IMR-90 (cell line): ENCODE data around the gene TBC1D8. TPM values are rescaled to one million over a fixed set of nuclear protein-coding genes. Genes with fewer than 3 reads are reported as not detected.

ENCODE experiments used
- ATAC-seq: fragments of 200-7000 bp; cut with Tn5 transposase; 2 replicates; pipeline ENCODE4 v1.9.1; 2020; ENCODE audit warnings: low read depth, mild to moderate bottlenecking, moderate library complexity
- BruUV-seq: library from RNA; stranded (reverse); fragments of 400-500 nt; replicated peaks from 2 replicates; lab custom pipeline; 2021; lab: Mats Ljungman, UMichigan
- CTCF ChIA-PET: fragments of 300-600 bp; formaldehyde crosslinking; extraction: SDS; loops from one replicate; lab custom pipeline; 2021; ENCODE audit warnings: antibody characterized with exemption; lab: Yijun Ruan, JAX
- POLR2A ChIA-PET: fragments of 300-600 bp; sonication (Branson Sonifier 250); formaldehyde crosslinking; loops from one replicate; lab custom pipeline; 2022; ENCODE audit warnings: antibody characterized with exemption; ENCODE audit not compliant: unreplicated experiment; lab: Charles Lee
- DNase-seq: peaks from one replicate; pipeline ENCODE4 v3.0.0; 2013
- H2AFZ ChIP-seq: replicated peaks from 2 replicates; pipeline ENCODE3; 2013; ENCODE audit warnings: low read length, mild to moderate bottlenecking; ENCODE audit not compliant: poor library complexity
- H2AK5ac ChIP-seq: 2 replicates; pipeline ENCODE4 v1.6.1; 2013; ENCODE audit warnings: low read depth, low read length, inconsistent platforms
- H2AK9ac ChIP-seq: replicated peaks from 2 replicates; pipeline ENCODE3; 2013; ENCODE audit warnings: mild to moderate bottlenecking, low read depth, low read length, moderate library complexity; ENCODE audit not compliant: poor library complexity
- H2BK120ac ChIP-seq: 2 replicates; pipeline ENCODE4 v1.6.1; 2013; ENCODE audit warnings: low read depth, low read length, inconsistent platforms
- H2BK15ac ChIP-seq: 3 replicates; pipeline ENCODE4 v1.6.1; 2013; ENCODE audit warnings: low read depth, low read length, inconsistent platforms
- H2BK20ac ChIP-seq: 2 replicates; pipeline ENCODE4 v1.6.1; 2013; ENCODE audit warnings: low read depth, mild to moderate bottlenecking, inconsistent platforms, low read length, moderate library complexity
- H2BK5ac ChIP-seq: 2 replicates; pipeline ENCODE4 v1.6.1; 2013; ENCODE audit warnings: mild to moderate bottlenecking, low read depth, low read length, inconsistent platforms; ENCODE audit not compliant: poor library complexity, severe bottlenecking
- H3K14ac ChIP-seq: replicated peaks from 2 replicates; pipeline ENCODE4 v1.6.1; 2013; ENCODE audit warnings: low read depth, low read length, inconsistent platforms
- H3K18ac ChIP-seq: 2 replicates; pipeline ENCODE4 v1.6.1; 2013; ENCODE audit warnings: low read depth, low read length, control low read depth
- H3K23ac ChIP-seq: 2 replicates; pipeline ENCODE4 v1.6.1; 2013; ENCODE audit warnings: low read depth, low read length, inconsistent platforms
- H3K27ac ChIP-seq: 2 replicates; pipeline ENCODE4 v1.5.1; 2013; ENCODE audit warnings: mild to moderate bottlenecking, control low read depth, low read length; ENCODE audit not compliant: insufficient read depth
- H3K27me3 ChIP-seq: 2 replicates; pipeline ENCODE4 v1.6.1; 2013; ENCODE audit warnings: low read length; ENCODE audit not compliant: control insufficient read depth, insufficient read depth
- H3K36me3 ChIP-seq: 2 replicates; pipeline ENCODE4 v1.6.1; 2013; ENCODE audit warnings: low read length, mixed read lengths; ENCODE audit not compliant: control insufficient read depth, insufficient read depth
- H3K4ac ChIP-seq: 2 replicates; pipeline ENCODE4 v1.6.1; 2013; ENCODE audit warnings: low read depth, low read length, inconsistent platforms
- H3K4me1 ChIP-seq: 2 replicates; pipeline ENCODE4 v1.6.1; 2013; ENCODE audit warnings: low read length, mixed read lengths; ENCODE audit not compliant: control insufficient read depth, insufficient read depth
- H3K4me2 ChIP-seq: 2 replicates; pipeline ENCODE4 v1.6.1; 2013; ENCODE audit warnings: low read depth, mild to moderate bottlenecking, control low read depth, low read length, moderate library complexity
- H3K4me3 ChIP-seq: 2 replicates; pipeline ENCODE4 v1.5.1; 2013; ENCODE audit warnings: low read depth, mild to moderate bottlenecking, control low read depth, low read length, moderate library complexity; ENCODE audit not compliant: insufficient read depth
- H3K56ac ChIP-seq: 2 replicates; pipeline ENCODE4 v1.6.1; 2013; ENCODE audit warnings: low read length, inconsistent platforms; ENCODE audit not compliant: insufficient read depth; ENCODE audit errors: extremely low read depth
- H3K79me1 ChIP-seq, 2 experiments: 2 replicates each; pipeline ENCODE4 v1.6.1; 2013; ENCODE audit warnings: low read length in 2 of 2, inconsistent platforms in 1 of 2, low read depth in 1 of 2
- H3K9ac ChIP-seq: 2 replicates; pipeline ENCODE4 v1.6.1; 2013; ENCODE audit warnings: low read depth, low read length, control low read depth
- H3K9me1 ChIP-seq: 2 replicates; pipeline ENCODE4 v1.6.1; 2013; ENCODE audit warnings: low read length, inconsistent platforms; ENCODE audit not compliant: insufficient read depth
- H3K9me3 ChIP-seq: 2 replicates; pipeline ENCODE4 v1.6.1; 2013; ENCODE audit warnings: low read length; ENCODE audit not compliant: control insufficient read depth, insufficient read depth
- H4K20me1 ChIP-seq: 2 replicates; pipeline ENCODE4 v1.6.1; 2013; ENCODE audit warnings: low read length, inconsistent platforms; ENCODE audit not compliant: insufficient read depth
- H4K5ac ChIP-seq: 2 replicates; pipeline ENCODE4 v1.6.1; 2013; ENCODE audit warnings: mild to moderate bottlenecking, low read depth, low read length, control low read depth
- H4K8ac ChIP-seq, 2 experiments: 2 replicates each; pipeline ENCODE4 v1.6.1; 2013; ENCODE audit warnings: low read depth in 2 of 2, low read length in 2 of 2, control low read depth in 1 of 2, inconsistent platforms in 1 of 2
- H4K91ac ChIP-seq: 2 replicates; pipeline ENCODE4 v1.6.1; 2013; ENCODE audit warnings: low read depth, low read length, inconsistent platforms; ENCODE audit not compliant: insufficient read depth
- BHLHE40 ChIP-seq: fragments of 150-350 bp; IDR thresholded peaks from 2 replicates; pipeline ENCODE4 v1.6.1; 2016; ENCODE audit warnings: mild to moderate bottlenecking, low read depth, low read length
- CEBPB ChIP-seq: IDR thresholded peaks from 2 replicates; pipeline ENCODE4 v1.6.1; 2012; ENCODE audit warnings: low read depth, low read length, improper control_type of control experiment
- CHD1 ChIP-seq: IDR thresholded peaks from 2 replicates; pipeline ENCODE4 v1.6.1; 2012; ENCODE audit warnings: low read depth, low read length, improper control_type of control experiment
- FOS ChIP-seq: fragments of 150-350 bp; IDR thresholded peaks from 2 replicates; pipeline ENCODE4 v1.6.1; 2016; ENCODE audit warnings: low read depth, low read length
- MAFK ChIP-seq: IDR thresholded peaks from 2 replicates; pipeline ENCODE4 v1.6.1; 2012; ENCODE audit warnings: low read depth, low read length, improper control_type of control experiment
- MAZ ChIP-seq: IDR thresholded peaks from 2 replicates; pipeline ENCODE4 v1.6.1; 2012; ENCODE audit warnings: low read depth, mild to moderate bottlenecking, low read length, improper control_type of control experiment, moderate library complexity, borderline replicate concordance
- MXI1 ChIP-seq: IDR thresholded peaks from 2 replicates; pipeline ENCODE4 v1.6.1; 2012; ENCODE audit warnings: low read depth, mild to moderate bottlenecking, low read length, moderate library complexity, borderline replicate concordance
- NFE2L2 ChIP-seq: fragments of 150-350 bp; IDR thresholded peaks from 2 replicates; pipeline ENCODE4 v1.6.1; 2016; ENCODE audit warnings: low read depth, mild to moderate bottlenecking, low read length
- POLR2A ChIP-seq: IDR thresholded peaks from 2 replicates; pipeline ENCODE4 v1.6.1; 2012; ENCODE audit warnings: mild to moderate bottlenecking, low read depth, low read length
- RAD21 ChIP-seq: IDR thresholded peaks from 2 replicates; pipeline ENCODE4 v1.6.1; 2012; ENCODE audit warnings: low read length, improper control_type of control experiment
- RCOR1 ChIP-seq: IDR thresholded peaks from 2 replicates; pipeline ENCODE4 v1.6.1; 2012; ENCODE audit warnings: mild to moderate bottlenecking, low read length, improper control_type of control experiment; ENCODE audit not compliant: insufficient replicate concordance
- RFX5 ChIP-seq: IDR thresholded peaks from 2 replicates; pipeline ENCODE4 v1.8.0; 2012; ENCODE audit warnings: low read depth, mild to moderate bottlenecking, low read length, moderate library complexity
- SMC3 ChIP-seq: fragments of 150-350 bp; IDR thresholded peaks from 2 replicates; pipeline ENCODE4 v1.6.1; 2016; ENCODE audit warnings: low read depth, mild to moderate bottlenecking, antibody characterized with exemption, low read length, moderate library complexity
- WGBS, 2 experiments: methylation state at CpG; one replicate each; pipeline versions ENCODE4 v1.1.5 to v1.1.7; 2013; ENCODE audit warnings: missing lambda C conversion rate in 2 of 2; ENCODE audit not compliant: insufficient read length in 1 of 2; ENCODE audit errors: extremely low coverage in 2 of 2; 5-methylcytosine and 5-hydroxymethylcytosine counted together
- dilution Hi-C: fragments of 300-500 bp; cut with HindIII; formaldehyde crosslinking; loops from one replicate; pipeline ENCODE4 v1.14.3; 2018; ENCODE audit warnings: low sequenced_read_pairs; ENCODE audit not compliant: unreplicated experiment
- in situ Hi-C: fragments of 300-500 bp; cut with MboI; formaldehyde crosslinking; loops from 3 replicates; pipeline ENCODE4 v1.14.3; 2019; ENCODE audit warnings: low sequenced_read_pairs, inconsistent platforms, mixed read lengths
- intact Hi-C: fragments of 100-400 bp; cut with micrococcal nuclease; formaldehyde crosslinking; loops from 2 replicates; pipeline ENCODE4 v1.10.0; 2022
- polyA plus RNA-seq, 3 experiments: library from polyadenylated mRNA; depleted of rRNA; stranded (reverse); fragments of >200 nt; gene quantifications; 2 replicates each; pipeline ENCODE4 v1.2.3, GENCODE V29; 2012; ENCODE audit warnings: low replicate concordance in 1 of 3
- total RNA-seq: library from RNA; depleted of rRNA; stranded (reverse); fragments of >200 nt; gene quantifications from 2 replicates; pipeline ENCODE4 v1.2.3, GENCODE V29; 2012
- TF ChIP-seq, protein P1 (sequence below): fragments of 150-350 bp; IDR thresholded peaks from 2 replicates; pipeline ENCODE4 v1.6.1; 2016; ENCODE audit warnings: low read depth, mild to moderate bottlenecking, low read length, moderate library complexity, borderline replicate concordance
- TF ChIP-seq, protein P2 (sequence below): fragments of 150-350 bp; IDR thresholded peaks from 2 replicates; pipeline ENCODE4 v1.6.1; 2017; ENCODE audit warnings: mild to moderate bottlenecking, antibody characterized with exemption, low read length, low read depth
- TF ChIP-seq, protein P3 (sequence below): conservative IDR thresholded peaks from 2 replicates; pipeline ENCODE4 v1.5.1; 2012; ENCODE audit warnings: mild to moderate bottlenecking, low read depth, low read length, improper control_type of control experiment

TBC1D8 gene
- total and polyA plus RNA-seq, 2 of the 4 experiments (the other 2 are of a cell fraction) = 1.3 to 1.5 TPM

DNA sequence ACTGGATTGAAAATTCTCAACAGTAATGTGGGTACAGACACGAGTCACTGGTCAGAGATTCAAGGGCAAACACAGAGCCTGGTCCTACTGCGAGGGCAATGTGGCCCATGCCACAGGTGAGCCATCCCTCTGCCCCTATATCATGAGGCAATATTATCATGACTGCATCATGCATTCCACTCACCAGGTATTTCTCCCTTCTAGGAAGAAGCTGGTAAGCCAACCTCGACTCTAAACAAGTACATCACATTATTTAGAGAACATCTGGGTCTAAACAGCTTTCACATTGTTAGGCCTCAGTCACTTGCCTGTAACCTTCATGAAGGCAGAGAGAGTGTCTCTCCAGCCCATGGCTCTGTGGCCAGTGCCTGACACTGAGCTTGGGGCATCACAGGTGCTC is 163.6 kb downstream of the TBC1D8 start:
- Histone ChIP-seq H3K14ac (no peak overlapping the region), H3K4ac (no peak overlapping the region), H3K9me3 (no peaks in the 10 kb centered on the region), H4K8ac (no peak overlapping the region), H2AFZ (no peak overlapping the region), H3K27ac (no peak overlapping the region), H3K56ac (no peak overlapping the region), H4K91ac (no peak overlapping the region), H4K20me1 (no peaks in the 10 kb centered on the region; the same call in 1 of the 2 replicates), H3K4me2 (no peak overlapping the region), H2AK9ac (no peak overlapping the region), H3K27me3 (no peaks in the 10 kb centered on the region), H3K9ac (no peak overlapping the region), H2AK5ac (no peak overlapping the region), H3K4me3 (no peak overlapping the region), H3K36me3 (peaks cover 7% of the 10 kb centered on the region), H2BK15ac (no peak overlapping the region), H2BK120ac (no peak overlapping the region), H3K79me1 (no peaks in the 10 kb centered on the region), H2BK20ac (no peak overlapping the region), H2BK5ac (no peak overlapping the region), H3K9me1 (0 out of 2 replicates have a peak, but pooled peaks cover 2% of the 10 kb centered on the region), H3K4me1 (0 out of 2 replicates have a peak, but pooled peaks cover 2% of the 10 kb centered on the region), H3K18ac (no peak overlapping the region), H3K23ac (no peak overlapping the region), H4K5ac (no peak overlapping the region)
- no TSS peak for BruUV-seq
- ChIA-PET POLR2A (no interaction called here), CTCF (no interaction called here)
- no CpG with 5 or more reads among the region's 3 CpGs for WGBS, 2 experiments
- intact Hi-C loops (loop anchor here (10.0 kb wide), 1 partner anchor 563 kb away; no protein-coding TSS in a partner anchor), in situ Hi-C loops (no loop called here), dilution Hi-C loops (no loop called here)
- TF ChIP-seq SMC3 = no peak
- no peak for TF ChIP-seq CEBPB
- TF ChIP-seq, protein P1, sequence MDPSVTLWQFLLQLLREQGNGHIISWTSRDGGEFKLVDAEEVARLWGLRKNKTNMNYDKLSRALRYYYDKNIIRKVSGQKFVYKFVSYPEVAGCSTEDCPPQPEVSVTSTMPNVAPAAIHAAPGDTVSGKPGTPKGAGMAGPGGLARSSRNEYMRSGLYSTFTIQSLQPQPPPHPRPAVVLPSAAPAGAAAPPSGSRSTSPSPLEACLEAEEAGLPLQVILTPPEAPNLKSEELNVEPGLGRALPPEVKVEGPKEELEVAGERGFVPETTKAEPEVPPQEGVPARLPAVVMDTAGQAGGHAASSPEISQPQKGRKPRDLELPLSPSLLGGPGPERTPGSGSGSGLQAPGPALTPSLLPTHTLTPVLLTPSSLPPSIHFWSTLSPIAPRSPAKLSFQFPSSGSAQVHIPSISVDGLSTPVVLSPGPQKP = no peak
- no peak for TF ChIP-seq FOS
- no peak for TF ChIP-seq BHLHE40
- TF ChIP-seq, protein P2, sequence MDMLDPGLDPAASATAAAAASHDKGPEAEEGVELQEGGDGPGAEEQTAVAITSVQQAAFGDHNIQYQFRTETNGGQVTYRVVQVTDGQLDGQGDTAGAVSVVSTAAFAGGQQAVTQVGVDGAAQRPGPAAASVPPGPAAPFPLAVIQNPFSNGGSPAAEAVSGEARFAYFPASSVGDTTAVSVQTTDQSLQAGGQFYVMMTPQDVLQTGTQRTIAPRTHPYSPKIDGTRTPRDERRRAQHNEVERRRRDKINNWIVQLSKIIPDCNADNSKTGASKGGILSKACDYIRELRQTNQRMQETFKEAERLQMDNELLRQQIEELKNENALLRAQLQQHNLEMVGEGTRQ = no peak
- no peak for TF ChIP-seq MAFK
- no peak for TF ChIP-seq RAD21
- TF ChIP-seq, protein P3, sequence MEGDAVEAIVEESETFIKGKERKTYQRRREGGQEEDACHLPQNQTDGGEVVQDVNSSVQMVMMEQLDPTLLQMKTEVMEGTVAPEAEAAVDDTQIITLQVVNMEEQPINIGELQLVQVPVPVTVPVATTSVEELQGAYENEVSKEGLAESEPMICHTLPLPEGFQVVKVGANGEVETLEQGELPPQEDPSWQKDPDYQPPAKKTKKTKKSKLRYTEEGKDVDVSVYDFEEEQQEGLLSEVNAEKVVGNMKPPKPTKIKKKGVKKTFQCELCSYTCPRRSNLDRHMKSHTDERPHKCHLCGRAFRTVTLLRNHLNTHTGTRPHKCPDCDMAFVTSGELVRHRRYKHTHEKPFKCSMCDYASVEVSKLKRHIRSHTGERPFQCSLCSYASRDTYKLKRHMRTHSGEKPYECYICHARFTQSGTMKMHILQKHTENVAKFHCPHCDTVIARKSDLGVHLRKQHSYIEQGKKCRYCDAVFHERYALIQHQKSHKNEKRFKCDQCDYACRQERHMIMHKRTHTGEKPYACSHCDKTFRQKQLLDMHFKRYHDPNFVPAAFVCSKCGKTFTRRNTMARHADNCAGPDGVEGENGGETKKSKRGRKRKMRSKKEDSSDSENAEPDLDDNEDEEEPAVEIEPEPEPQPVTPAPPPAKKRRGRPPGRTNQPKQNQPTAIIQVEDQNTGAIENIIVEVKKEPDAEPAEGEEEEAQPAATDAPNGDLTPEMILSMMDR = no peak
- no peak for TF ChIP-seq POLR2A
- TF ChIP-seq CHD1 = no peak
- no peak for TF ChIP-seq NFE2L2
- no peak for TF ChIP-seq MXI1
- no peak for TF ChIP-seq RCOR1
- no peak for TF ChIP-seq RFX5
- no peak for TF ChIP-seq MAZ
- DNase-seq (no peak), ATAC-seq (no peak)
